H9 (cell line): ENCODE measurements around the gene OGFR. TPM values are rescaled to one million over a fixed set of nuclear protein-coding genes. Genes with fewer than 3 reads are reported as not detected.

ENCODE experiments used
- DNase-seq: peaks from one replicate; pipeline ENCODE4 v3.0.0-alpha.2; 2017
- H2AFZ ChIP-seq: one replicate; pipeline ENCODE4 v1.6.1; 2013; ENCODE audit warnings: mild to moderate bottlenecking, low read length, control low read depth, moderate library complexity
- H2AK5ac ChIP-seq: 2 replicates; pipeline ENCODE4 v1.6.1; 2013; ENCODE audit warnings: low read length, control low read depth, mixed read lengths; ENCODE audit not compliant: insufficient read length
- H2BK120ac ChIP-seq: one replicate; pipeline ENCODE4 v1.6.1; 2013; ENCODE audit warnings: low read depth, mild to moderate bottlenecking, low read length, control low read depth, inconsistent platforms; ENCODE audit not compliant: poor library complexity, severe bottlenecking
- H2BK12ac ChIP-seq: 2 replicates; pipeline ENCODE4 v1.6.1; 2013; ENCODE audit warnings: low read length, control low read depth, mixed read lengths, low read depth; ENCODE audit not compliant: insufficient read length
- H2BK15ac ChIP-seq: 2 replicates; pipeline ENCODE4 v1.6.1; 2013; ENCODE audit warnings: low read depth, low read length, control low read depth
- H2BK20ac ChIP-seq: one replicate; pipeline ENCODE4 v1.6.1; 2013; ENCODE audit warnings: low read depth, mild to moderate bottlenecking, low read length, control low read depth, inconsistent platforms; ENCODE audit not compliant: poor library complexity, severe bottlenecking
- H2BK5ac ChIP-seq: 2 replicates; pipeline ENCODE4 v1.6.1; 2013; ENCODE audit warnings: low read length, control low read depth, mixed read lengths; ENCODE audit not compliant: insufficient read length
- H3K14ac ChIP-seq: 2 replicates; pipeline ENCODE4 v1.6.1; 2013; ENCODE audit warnings: low read length, control low read depth; ENCODE audit not compliant: insufficient read depth
- H3K18ac ChIP-seq: 2 replicates; pipeline ENCODE4 v1.6.1; 2013; ENCODE audit warnings: low read depth, mild to moderate bottlenecking, mixed read lengths, low read length, control low read depth; ENCODE audit not compliant: insufficient read length
- H3K23ac ChIP-seq: 2 replicates; pipeline ENCODE4 v1.6.1; 2013; ENCODE audit warnings: low read length, control low read depth, mixed read lengths, low read depth; ENCODE audit not compliant: insufficient read length
- H3K23me2 ChIP-seq: 2 replicates; pipeline ENCODE4 v1.6.1; 2013; ENCODE audit warnings: low read depth, mild to moderate bottlenecking, mixed read lengths, low read length, control low read depth; ENCODE audit not compliant: insufficient read length, poor library complexity, severe bottlenecking
- H3K27ac ChIP-seq: 2 replicates; pipeline ENCODE4 v1.5.1; 2013; ENCODE audit warnings: low read length, control low read depth, mixed read lengths, low read depth; ENCODE audit not compliant: insufficient read length
- H3K27me3 ChIP-seq: 2 replicates; pipeline ENCODE4 v1.6.1; 2013; ENCODE audit warnings: low read length, control low read depth, inconsistent platforms; ENCODE audit not compliant: insufficient read depth
- H3K4ac ChIP-seq: 2 replicates; pipeline ENCODE4 v1.6.1; 2013; ENCODE audit warnings: low read depth, mild to moderate bottlenecking, control low read depth, inconsistent platforms, low read length, moderate library complexity
- H3K4me1 ChIP-seq: 2 replicates; pipeline ENCODE4 v1.6.1; 2013; ENCODE audit warnings: low read length, control low read depth, inconsistent platforms; ENCODE audit not compliant: insufficient read depth
- H3K4me2 ChIP-seq: 2 replicates; pipeline ENCODE4 v1.6.1; 2013; ENCODE audit warnings: low read length, control low read depth, mixed read lengths; ENCODE audit not compliant: insufficient read length, insufficient read depth
- H3K56ac ChIP-seq: 2 replicates; pipeline ENCODE4 v1.6.1; 2013; ENCODE audit warnings: low read depth, mild to moderate bottlenecking, mixed read lengths, low read length, control low read depth; ENCODE audit not compliant: insufficient read length
- H3K79me1 ChIP-seq: 2 replicates; pipeline ENCODE4 v1.6.1; 2013; ENCODE audit warnings: low read depth, mild to moderate bottlenecking, moderate library complexity, low read length, control low read depth, inconsistent platforms; ENCODE audit not compliant: insufficient read depth, poor library complexity, severe bottlenecking
- H3K79me2 ChIP-seq: 2 replicates; pipeline ENCODE4 v1.6.1; 2013; ENCODE audit warnings: low read length, control low read depth, inconsistent platforms; ENCODE audit not compliant: insufficient read depth
- H3K9ac ChIP-seq: 2 replicates; pipeline ENCODE4 v1.6.1; 2013; ENCODE audit warnings: low read length, control low read depth, mixed read lengths; ENCODE audit not compliant: insufficient read length; ENCODE audit errors: extremely low read depth
- H3K9me3 ChIP-seq: one replicate; pipeline ENCODE4 v1.6.1; 2013; ENCODE audit warnings: low read depth, low read length, inconsistent platforms; ENCODE audit not compliant: control insufficient read depth
- H3T11ph ChIP-seq: one replicate; pipeline ENCODE4 v1.6.1; 2013; ENCODE audit warnings: mild to moderate bottlenecking, low read length, control low read depth, inconsistent platforms
- H4K20me1 ChIP-seq: one replicate; pipeline ENCODE4 v1.6.1; 2013; ENCODE audit not compliant: control insufficient read depth, insufficient read length, insufficient read depth
- H4K5ac ChIP-seq: 2 replicates; pipeline ENCODE4 v1.6.1; 2013; ENCODE audit warnings: low read depth, mild to moderate bottlenecking, mixed read lengths, low read length, control low read depth; ENCODE audit not compliant: insufficient read length
- H4K8ac ChIP-seq: replicated peaks from 2 replicates; pipeline ENCODE4 v1.6.1; 2013; ENCODE audit warnings: low read length, control low read depth, mixed read lengths, low read depth; ENCODE audit not compliant: insufficient read length
- H4K91ac ChIP-seq: 2 replicates; pipeline ENCODE4 v1.6.1; 2013; ENCODE audit warnings: low read depth, mild to moderate bottlenecking, moderate library complexity, mixed read lengths, low read length, control low read depth; ENCODE audit not compliant: insufficient read length
- H3K27ac Mint-ChIP-seq, 3 experiments: 2 replicates in 2 of 3; 3 replicates in 1 of 3; pipeline ENCODE4 v1.8.0; 2020 to 2021; ENCODE audit warnings: mixed read lengths in 3 of 3, mild to moderate bottlenecking in 1 of 3, moderate library complexity in 1 of 3
- H3K27me3 Mint-ChIP-seq: 2 replicates; pipeline ENCODE4 v1.8.0; 2021; ENCODE audit warnings: low read depth, mild to moderate bottlenecking, moderate library complexity, mixed read lengths
- H3K36me3 Mint-ChIP-seq, 3 experiments: 2 replicates in 2 of 3; 3 replicates in 1 of 3; pipeline ENCODE4 v1.8.0; 2020 to 2021; ENCODE audit warnings: low read depth in 3 of 3, mixed read lengths in 3 of 3; ENCODE audit not compliant: insufficient read depth in 1 of 3
- H3K4me1 Mint-ChIP-seq, 2 experiments: 2 replicates each; pipeline ENCODE4 v1.8.0; 2020; ENCODE audit warnings: mixed read lengths in 2 of 2
- H3K4me3 Mint-ChIP-seq, 2 experiments: 2 replicates in 1 of 2; 3 replicates in 1 of 2; pipeline ENCODE4 v1.8.0; 2020 to 2021; ENCODE audit warnings: mild to moderate bottlenecking in 2 of 2, mixed read lengths in 2 of 2, moderate library complexity in 1 of 2
- H3K9me3 Mint-ChIP-seq, 2 experiments: 2 replicates in 1 of 2; 3 replicates in 1 of 2; pipeline ENCODE4 v1.8.0; 2020; ENCODE audit warnings: mild to moderate bottlenecking in 2 of 2, mixed read lengths in 2 of 2, moderate library complexity in 1 of 2
- CTCF ChIP-seq: fragments of 200-600 bp; sonication (generic); conservative IDR thresholded peaks from 3 replicates; pipeline ENCODE4 v1.8.0; 2021; ENCODE audit warnings: antibody characterized with exemption, mild to moderate bottlenecking
- WGBS: extraction: QIAGEN DNeasy Blood & Tissue Kit; methylation state at CpG from one replicate; pipeline ENCODE4 v1.1.7; 2013; ENCODE audit warnings: missing lambda C conversion rate, low lambda C conversion rate, mixed read lengths; ENCODE audit not compliant: insufficient read length; ENCODE audit errors: extremely low coverage; 5-methylcytosine and 5-hydroxymethylcytosine counted together
- total RNA-seq: library from RNA; stranded (reverse); gene quantifications from 2 replicates; pipeline ENCODE4 v1.2.1, GENCODE V29; 2021

OGFR gene
- total RNA-seq, 1 experiment from 2014 or later = 33.1 TPM

GRCh38 chr20:62819494-62820174 lies 15.0 kb downstream of the OGFR start:
- Histone ChIP-seq H3K9ac (no peak overlapping the region), H3K23me2 (peaks cover 16% of the 10 kb centered on the region), H3K79me2 (no peaks in the 10 kb centered on the region), H3K9me3 (no peaks in the 10 kb centered on the region), H3K4me2 (no peak overlapping the region), H2AFZ (no peak overlapping the region), H2BK15ac (no peak overlapping the region), H2BK20ac (no peak overlapping the region), H3K27me3 (no peaks in the 10 kb centered on the region), H3K14ac (no peak overlapping the region), H2BK12ac (no peak overlapping the region), H4K91ac (no peak overlapping the region), H3K4ac (no peak overlapping the region), H4K20me1 (no peaks in the 10 kb centered on the region), H2BK5ac (no peak overlapping the region), H2BK120ac (no peak overlapping the region), H4K8ac (no peak overlapping the region), H3K27ac (no peak overlapping the region), H4K5ac (no peak overlapping the region), H3K79me1 (no peaks in the 10 kb centered on the region), H3K56ac (no peak overlapping the region), H3K23ac (no peak overlapping the region), H3T11ph (no peak overlapping the region), H3K18ac (no peak overlapping the region), H2AK5ac (no peak overlapping the region), H3K4me1 (no peaks in the 10 kb centered on the region; the same call in 1 of the 2 replicates)
- no peaks in the 10 kb centered on the region for H3K9me3 Mint-ChIP-seq
- H3K4me3 Mint-ChIP-seq = no peak overlapping the region
- TF ChIP-seq CTCF = no peak
- peaks cover 5% of the 10 kb centered on the region for H3K27me3 Mint-ChIP-seq
- H3K36me3 Mint-ChIP-seq = peaks cover 0 to 5% (median 0%) of the 10 kb centered on the region in 3 experiments; a peak in 1 of 7 replicates
- DNase-seq = no peak
- no CpG with 5 or more reads among the region's 16 CpGs for WGBS
- H3K4me1 Mint-ChIP-seq = peaks cover 21 to 25% of the 10 kb centered on the region in 2 experiments
- H3K27ac Mint-ChIP-seq = no peak overlapping the region
